Pulmonary artery endothelial cell (primary cell): ENCODE results near the gene LPCAT1. TPM values are rescaled to one million over a fixed set of nuclear protein-coding genes. Genes with fewer than 3 reads are reported as not detected.
A peak's percentile ranks its signal among the peaks of the same experiment; 100 is the strongest.

Experiments
- DNase-seq: peaks from one replicate; pipeline ENCODE4 v3.0.0-alpha.2; 2011; ENCODE audit warnings: low read depth, low spot score
- total RNA-seq: library from RNA; depleted of rRNA; stranded (reverse); fragments of >200 nt; gene quantifications from 2 replicates; pipeline ENCODE4 v1.2.3, GENCODE V29; 2014

LPCAT1 gene
- total RNA-seq, 1 donor from 2014 or later: 54.5 TPM

- no peak for DNase-seq
These were observed 78.5 kb downstream of the LPCAT1 start, which contains the start of gene SLC6A3 for GRCh38 chr5:1445313-1445688. Gene SLC6A3 (minus strand): TSS chr5:1445440. CDS start chr5:1443197, 2,243 bp downstream.

- DNase-seq: no peak
These were observed 79.2 kb downstream of the LPCAT1 start for GRCh38 chr5:1444361-1445189.

- DNase-seq: no peak
These were observed 79.8 kb downstream of the LPCAT1 start for GRCh38 chr5:1443991-1444360.

- DNase-seq: no peak
These were observed 80.6 kb downstream of the LPCAT1 start for GRCh38 chr5:1443171-1443570.

GRCh38 chr5:1442222-1443145, 81.3 kb downstream of the LPCAT1 start:
- no peak for DNase-seq

- DNase-seq: no peak
These were observed 82.4 kb downstream of the LPCAT1 start for GRCh38 chr5:1441166-1441865.

- no peak for DNase-seq
These were observed 83.7 kb downstream of the LPCAT1 start for GRCh38 chr5:1440098-1440493.

- no peak for DNase-seq
These were observed 84.2 kb downstream of the LPCAT1 start for GRCh38 chr5:1439388-1440097.

- no peak for DNase-seq
These were observed 84.9 kb downstream of the LPCAT1 start for GRCh38 chr5:1438871-1439270.

- DNase-seq: no peak
These were observed 85.7 kb downstream of the LPCAT1 start for GRCh38 chr5:1437876-1438559.

- DNase-seq: no peak
These were observed 86.4 kb downstream of the LPCAT1 start for GRCh38 chr5:1437226-1437829.

- DNase-seq: no peak
These were observed 87.1 kb downstream of the LPCAT1 start for GRCh38 chr5:1436681-1437080.

- no peak for DNase-seq
These were observed 87.7 kb downstream of the LPCAT1 start for GRCh38 chr5:1436036-1436435.

- no peak for DNase-seq
These were observed 88.4 kb downstream of the LPCAT1 start for GRCh38 chr5:1435369-1435768.

- no peak for DNase-seq
These were observed 91.5 kb downstream of the LPCAT1 start for GRCh38 chr5:1432296-1432695.

GRCh38 chr5:1431896-1432295, 91.9 kb downstream of the LPCAT1 start:
- DNase-seq: no peak

- no peak for DNase-seq
These were observed 92.5 kb downstream of the LPCAT1 start for GRCh38 chr5:1431021-1431811.

GRCh38 chr5:1430121-1430795, 93.5 kb downstream of the LPCAT1 start:
- no peak for DNase-seq

- DNase-seq: peak; percentile 11
These were observed 94.3 kb downstream of the LPCAT1 start for GRCh38 chr5:1429496-1429895.
